GM19043 (cell line): Measurements from ENCODE around the gene SYT9.
A peak's percentile ranks its signal among the peaks of the same experiment; 100 is the strongest.
"Not testable (repeated sequence)": the region's sequence is repeated elsewhere in the genome, so short reads cannot be mapped to it uniquely, and the experiment has no call there.

Source experiments
- ATAC-seq: cut with Tn5 transposase; IDR thresholded peaks from one replicate; pipeline ENCODE4 v1.9.1; 2021; ENCODE audit warnings: low read depth; ENCODE audit not compliant: unreplicated experiment

Gene SYT9

DNA sequence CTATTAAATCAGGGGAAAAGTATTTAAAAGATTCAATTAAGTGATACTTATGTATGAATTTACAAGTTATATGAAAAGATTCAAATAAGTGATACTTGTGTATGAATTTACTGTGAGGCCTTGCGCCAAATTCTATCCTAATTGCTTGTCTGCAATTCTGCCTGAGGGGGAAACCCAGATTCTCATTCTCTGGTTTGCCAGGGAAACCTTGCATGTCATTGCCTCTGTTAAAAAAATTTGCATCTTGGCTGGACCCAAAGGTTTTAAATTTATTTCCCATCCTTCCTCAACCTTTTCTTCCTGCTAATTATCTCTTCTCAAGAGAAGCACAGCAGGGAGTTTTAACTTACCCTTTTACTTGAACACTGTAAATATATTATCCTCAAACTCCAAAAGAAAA lies 247.4 kb downstream of the SYT9 start:
- no peak for ATAC-seq

- ATAC-seq = no peak
These were observed 248.5 kb downstream of the SYT9 start for GRCh38 chr11:7500251-7500650.

DNA sequence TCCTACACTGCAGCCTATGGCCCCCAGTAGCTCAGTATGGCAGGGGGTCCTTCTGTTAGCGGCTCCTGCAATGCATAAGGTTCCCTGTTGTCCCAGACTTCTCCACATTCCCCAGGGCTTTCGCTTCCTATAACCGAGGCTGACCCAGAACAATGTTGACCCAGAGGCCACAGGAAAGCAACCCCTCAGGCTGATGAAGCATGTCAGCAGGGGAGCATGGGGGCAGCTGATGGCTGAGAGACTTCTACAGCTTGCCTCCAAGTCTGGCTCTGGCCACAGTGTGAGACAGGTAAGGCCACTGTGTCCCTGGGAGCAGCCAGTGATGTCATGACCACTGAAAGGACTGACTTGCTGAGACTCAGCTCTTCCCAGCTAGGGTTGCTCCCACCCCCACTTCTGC lies 249.5 kb downstream of the SYT9 start:
- ATAC-seq = no peak

DNA sequence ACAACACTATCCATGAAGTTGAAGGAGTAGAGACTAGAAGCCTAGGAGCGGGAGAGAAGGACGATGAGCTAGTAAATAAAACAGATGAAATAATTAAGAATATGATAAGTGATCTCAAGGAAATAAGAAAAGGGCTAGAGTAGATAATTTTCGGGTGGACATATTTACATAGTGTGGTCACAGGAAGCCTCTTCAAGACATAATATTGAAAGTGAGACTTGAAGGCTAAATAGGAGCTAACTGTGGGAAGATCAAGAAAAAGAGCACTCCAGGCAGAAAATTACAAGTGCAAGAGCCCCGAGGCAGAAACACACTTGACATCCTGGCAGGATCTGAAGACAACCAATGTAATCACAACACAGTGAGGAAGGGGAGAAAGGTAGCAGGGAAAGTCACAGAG lies 250.2 kb downstream of the SYT9 start:
- peak; percentile 47 for ATAC-seq

GRCh38 chr11:7506243-7506642 lies 254.5 kb downstream of the SYT9 start:
- ATAC-seq = no peak

DNA sequence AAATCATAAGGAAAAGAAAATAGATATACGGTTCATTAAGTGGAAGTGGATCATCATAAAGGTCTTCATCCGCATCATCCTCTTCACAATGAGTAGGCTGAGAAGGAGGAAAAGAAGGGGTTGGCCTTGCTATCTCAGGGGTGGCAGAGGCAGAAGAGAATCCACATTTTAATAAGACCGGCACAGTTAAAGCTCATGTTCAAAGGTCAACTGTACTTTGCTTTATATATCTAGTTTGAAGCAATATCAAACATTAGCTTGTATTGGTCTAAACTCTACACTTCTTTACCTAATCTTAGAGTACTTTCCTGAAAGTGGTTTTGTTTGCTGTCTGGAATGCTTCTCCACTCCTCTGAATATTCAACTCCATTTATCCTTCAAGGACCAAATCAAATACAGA lies 256.4 kb downstream of the SYT9 start:
- ATAC-seq = no peak

- ATAC-seq = no peak
These were observed 258.3 kb downstream of the SYT9 start for GRCh38 chr11:7509966-7510365.

- ATAC-seq = no peak
These were observed 259.7 kb downstream of the SYT9 start for GRCh38 chr11:7511401-7511800.

- peak; percentile 69 for ATAC-seq
These were observed 261.0 kb downstream of the SYT9 start for GRCh38 chr11:7512525-7513233.

DNA sequence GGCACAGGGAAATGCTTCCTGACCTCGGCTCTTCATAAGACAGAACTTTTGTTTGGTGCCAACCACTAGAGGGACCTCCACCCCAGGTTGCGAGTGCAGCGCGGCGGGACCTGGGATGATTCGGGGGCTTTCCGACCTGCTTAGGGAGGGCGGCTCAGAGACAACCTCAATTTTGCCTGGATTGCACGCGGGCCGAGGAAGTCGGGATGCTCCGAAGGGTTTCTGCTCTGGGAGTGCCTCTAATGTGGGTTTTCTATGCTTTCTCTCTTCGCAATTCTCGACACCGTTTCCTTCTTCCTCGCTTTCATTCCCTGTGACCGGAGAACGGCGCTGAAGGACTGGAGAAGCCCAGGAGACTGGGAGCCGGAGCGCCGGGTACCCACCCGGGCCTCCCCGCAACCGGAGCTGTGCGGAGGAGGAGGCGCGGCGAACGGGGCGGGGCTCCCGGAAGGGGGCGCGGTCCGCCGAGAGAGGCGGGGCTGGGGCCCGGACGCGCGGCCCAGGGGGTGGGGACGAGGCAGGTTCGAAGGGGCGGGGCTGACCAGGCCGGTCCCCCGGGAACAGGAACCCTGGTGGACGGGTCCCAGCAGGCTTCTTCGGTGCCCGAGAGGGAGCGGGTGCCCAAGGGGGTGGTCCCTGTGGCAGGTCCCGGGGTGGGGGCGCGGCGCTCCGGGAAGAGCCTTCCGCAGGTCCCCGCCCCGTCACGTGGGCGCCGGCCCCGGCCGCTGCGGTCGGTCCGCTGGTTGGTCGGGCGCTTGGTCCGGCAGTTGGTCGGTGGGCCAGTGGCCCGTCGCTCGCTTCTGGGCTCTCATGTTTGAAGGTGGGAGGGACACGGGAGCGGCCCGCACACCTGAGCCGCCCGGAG lies 261.8 kb downstream of the SYT9 start, which contains the start of gene PPFIBP2:
Gene PPFIBP2, plus strand, starts transcription at position 766 of the 865 bp plus-strand sequence. CDS start 35,477 bp downstream, outside the sequence.
- peak; percentile 58 for ATAC-seq

DNA sequence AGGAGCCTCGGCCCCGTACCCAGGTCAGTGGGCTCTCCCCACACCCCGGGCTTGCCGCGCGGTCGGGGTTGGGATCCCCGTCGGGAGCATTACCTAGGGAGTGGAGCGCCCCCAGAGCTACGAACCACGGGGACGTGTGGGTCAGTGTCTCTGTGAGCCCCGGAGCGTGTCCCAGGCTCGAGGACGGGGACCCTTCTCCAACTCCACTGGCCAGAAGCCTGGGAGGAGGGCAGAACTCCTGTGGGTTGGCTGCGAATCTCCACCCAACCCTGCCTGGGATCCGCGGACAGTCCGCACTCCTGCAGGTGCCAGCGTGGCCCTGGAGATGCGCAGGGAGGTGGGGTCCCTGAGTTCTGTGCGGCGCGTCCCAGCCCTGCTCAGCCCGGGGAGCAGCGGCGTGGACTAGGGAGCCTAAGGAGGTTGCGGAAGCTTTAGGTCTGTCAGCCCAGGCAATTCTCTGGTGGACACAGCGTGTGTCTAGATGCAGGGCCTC lies 262.4 kb downstream of the SYT9 start:
- ATAC-seq = no peak

- no peak for ATAC-seq
These were observed 263.8 kb downstream of the SYT9 start for GRCh38 chr11:7515447-7515886.

GRCh38 chr11:7516475-7516874 lies 264.8 kb downstream of the SYT9 start:
- no peak for ATAC-seq

GRCh38 chr11:7517743-7518142 lies 266.0 kb downstream of the SYT9 start:
- not testable (repeated sequence) for ATAC-seq
